ENCODE data around the gene FURIN. TPM values are rescaled to one million over a fixed set of nuclear protein-coding genes. Genes with fewer than 3 reads are reported as not detected.

FURIN gene
- total RNA-seq, 2 donors from 2014 or later: 604 to 721 TPM

DNA sequence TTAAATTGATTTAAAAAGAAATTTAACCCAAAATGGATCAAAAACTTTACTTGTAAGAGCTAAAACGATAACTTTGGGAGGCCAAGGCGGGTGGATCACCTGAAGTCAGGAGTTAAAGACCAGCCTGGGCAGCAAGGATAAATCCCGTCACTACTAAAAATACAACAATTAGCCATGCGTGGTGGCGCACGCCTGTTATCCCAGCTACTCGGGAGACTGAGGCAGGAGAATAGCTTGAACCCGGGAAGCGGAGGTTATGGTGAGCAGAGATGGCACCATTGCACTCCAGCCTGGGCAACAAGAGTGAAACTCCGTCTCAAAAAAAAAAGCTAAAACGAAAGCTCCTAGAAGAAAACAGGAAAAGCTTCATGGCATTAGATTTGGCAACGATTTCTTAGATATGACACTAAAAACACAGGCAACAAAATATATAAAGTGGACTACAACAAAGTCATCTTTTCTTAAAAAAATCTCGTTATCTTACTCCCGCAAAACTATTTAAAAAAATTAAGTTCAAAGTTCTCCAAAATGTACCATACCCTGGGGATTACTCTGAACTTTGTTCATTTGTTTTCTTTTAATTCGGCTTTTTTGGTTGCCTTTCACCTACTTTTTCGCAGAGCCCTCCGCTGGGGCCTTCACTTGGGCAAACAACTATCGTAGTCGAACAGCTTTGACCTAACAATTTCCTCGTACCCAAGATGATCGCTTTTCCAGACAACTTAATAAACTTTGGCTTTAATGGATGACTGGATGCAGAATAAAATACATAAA, 61.0 kb downstream of the FURIN start:
- Mint-ChIP-seq H3K27me3 (ENCODE audit: low read depth) (no peaks in the 10 kb centered on the region), H3K4me1 (ENCODE audit: low read depth) (peaks cover 61% of the 10 kb centered on the region), H3K36me3 (ENCODE audit: insufficient read depth in 2 of 2) (peaks cover 2 to 8% of the 10 kb centered on the region in 2 donors), H3K9me3 (no peaks in the 10 kb centered on the region), H3K27ac (peak overlapping the region; percentile 98), H3K4me3 (peak overlapping the region; percentile 99)
- no peak for DNase-seq
- ATAC-seq (replicated peaks in 1 of 2): no peak

GRCh38 chr15:90930861-90931574, 62.6 kb downstream of the FURIN start:
- Mint-ChIP-seq H3K27ac (peak overlapping the region; percentile 98), H3K4me1 (ENCODE audit: low read depth) (peaks cover 61% of the 10 kb centered on the region), H3K4me3 (peak overlapping the region; percentile 99), H3K9me3 (no peaks in the 10 kb centered on the region), H3K27me3 (ENCODE audit: low read depth) (no peaks in the 10 kb centered on the region), H3K36me3 (ENCODE audit: insufficient read depth in 2 of 2) (peaks cover 2 to 9% of the 10 kb centered on the region in 2 donors)
- peak in 1 of 2 donors; percentile 8 for DNase-seq
- no peak for ATAC-seq (replicated peaks in 1 of 2)

DNA sequence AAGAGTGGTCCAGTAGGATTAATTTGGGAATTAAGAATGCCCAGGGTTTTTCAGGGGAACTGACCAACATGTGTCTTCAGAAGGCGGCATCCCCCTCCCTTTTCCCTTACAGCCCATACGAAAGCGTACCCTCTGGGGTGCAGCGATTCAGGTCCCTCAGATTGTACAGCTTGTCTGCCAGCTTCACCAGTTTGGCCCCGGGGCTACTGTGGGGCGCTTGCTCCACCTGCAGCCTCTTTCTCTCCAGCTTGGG, 63.1 kb downstream of the FURIN start:
- peak overlapping the region; percentile 98 for H3K27ac Mint-ChIP-seq
- H3K4me1 Mint-ChIP-seq (ENCODE audit: low read depth): peaks cover 66% of the 10 kb centered on the region
- no peaks in the 10 kb centered on the region for H3K9me3 Mint-ChIP-seq
- peak overlapping the region; percentile 99 for H3K4me3 Mint-ChIP-seq
- ATAC-seq (replicated peaks in 1 of 2) (no peak), DNase-seq (no peak)
- peaks cover 2 to 14% of the 10 kb centered on the region in 2 donors for H3K36me3 Mint-ChIP-seq (ENCODE audit: insufficient read depth in 2 of 2)
- H3K27me3 Mint-ChIP-seq (ENCODE audit: low read depth): no peaks in the 10 kb centered on the region

DNA sequence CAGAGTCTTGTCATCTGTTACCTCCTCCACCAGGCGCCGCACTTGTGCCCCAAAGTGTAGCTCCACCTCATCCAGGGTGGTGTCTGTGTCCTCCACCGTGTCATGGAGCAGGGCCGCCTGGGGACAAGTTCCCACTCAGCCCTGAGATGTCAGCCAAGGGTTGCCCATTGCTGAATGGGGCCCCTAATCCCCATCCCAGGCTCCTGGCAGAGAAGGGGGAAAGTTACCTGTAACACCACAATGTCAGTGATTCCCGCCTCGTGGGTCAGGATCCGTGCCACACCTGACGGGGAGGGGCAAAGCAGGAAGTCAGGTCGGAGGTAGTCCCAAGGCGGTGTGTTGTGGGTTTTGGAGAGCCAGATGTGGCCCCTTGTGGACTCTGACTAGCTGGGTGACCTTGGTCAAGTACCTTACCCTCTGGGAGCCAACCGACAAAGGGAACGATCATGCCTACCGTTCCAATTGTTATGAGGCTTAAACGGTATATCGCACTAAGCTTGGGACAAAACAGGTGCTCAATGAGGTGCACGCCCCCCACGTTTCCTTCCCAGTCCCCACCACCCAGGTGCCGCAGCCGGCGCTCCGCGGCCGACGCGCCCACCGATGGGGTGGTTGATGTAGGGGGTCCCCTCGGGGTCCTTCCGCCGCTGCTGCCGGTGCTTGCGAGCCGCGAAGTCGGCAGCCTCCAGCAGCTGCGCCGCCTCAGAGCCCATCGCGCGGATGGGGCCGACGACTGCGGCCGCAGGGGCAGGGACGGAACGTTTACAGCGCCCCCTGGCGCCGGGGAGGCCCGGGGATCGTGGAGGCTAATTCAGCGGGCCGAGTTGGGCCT, 63.7 kb downstream of the FURIN start, which contains the start of gene HDDC3:
Gene HDDC3 (minus strand): TSS at position 722 of the 832 bp plus-strand sequence. CDS start 9 bp downstream, at position 713.
- Mint-ChIP-seq H3K9me3 (no peaks in the 10 kb centered on the region), H3K4me1 (ENCODE audit: low read depth) (peaks cover 72% of the 10 kb centered on the region), H3K27me3 (ENCODE audit: low read depth) (no peaks in the 10 kb centered on the region), H3K27ac (peak within 1 kb of the TSS; percentile 98), H3K36me3 (ENCODE audit: insufficient read depth in 2 of 2) (peaks cover 2 to 16% of the 10 kb centered on the region in 2 donors), H3K4me3 (peak within 1 kb of the TSS; percentile 99)
- DNase-seq (peak; percentile 94 to 98), ATAC-seq (replicated peaks in 1 of 2) (peak; percentile 62 to 66)

DNA sequence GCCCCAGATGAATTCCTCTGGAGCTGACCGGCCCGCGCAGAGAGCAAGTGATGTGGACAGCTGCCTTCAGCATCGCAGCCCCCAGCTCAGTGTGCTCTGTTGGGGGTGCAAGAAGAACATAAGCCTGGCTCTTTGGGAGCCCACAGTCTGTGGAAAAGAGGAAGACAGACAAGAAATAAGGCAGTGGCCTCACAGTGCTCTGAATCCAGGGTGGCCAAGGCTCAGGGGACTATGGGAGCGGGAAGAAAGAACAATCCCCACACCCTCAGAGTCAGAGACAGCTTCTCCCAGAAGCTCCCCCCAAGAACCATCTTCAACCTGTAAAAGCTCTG, 64.2 kb downstream of the FURIN start:
- Mint-ChIP-seq H3K4me1 (ENCODE audit: low read depth) (peaks cover 72% of the 10 kb centered on the region), H3K36me3 (ENCODE audit: insufficient read depth in 2 of 2) (peaks cover 2 to 16% of the 10 kb centered on the region in 2 donors), H3K4me3 (peak overlapping the region; percentile 99), H3K9me3 (no peaks in the 10 kb centered on the region), H3K27me3 (ENCODE audit: low read depth) (no peaks in the 10 kb centered on the region), H3K27ac (no peak overlapping the region)
- ATAC-seq (replicated peaks in 1 of 2) (no peak), DNase-seq (no peak)

Other genes starting within 250 kb of the FURIN start
- 100 to 1,000 TPM in 1 of 2 donors, 10 to 100 TPM in 1; 90.9 to 101 TPM for gene BLM, start 151.2 kb upstream of the FURIN start, total RNA-seq
- gene FES, start 15.9 kb downstream of the FURIN start, total RNA-seq: 10 to 100 TPM; 68.3 to 81.5 TPM
- gene MAN2A2, start 34.7 kb downstream of the FURIN start, total RNA-seq: 100 to 1,000 TPM; 159 to 190 TPM
- 10 to 100 TPM; 37.6 to 53.7 TPM for gene HDDC3, start 64.0 kb downstream of the FURIN start, total RNA-seq
- 10 to 100 TPM; 65.9 to 76.8 TPM for gene UNC45A, start 66.7 kb downstream of the FURIN start, total RNA-seq
- gene RCCD1, start 86.3 kb downstream of the FURIN start, total RNA-seq: 10 to 100 TPM; 26.2 to 27.6 TPM
- gene PRC1, start 125.9 kb downstream of the FURIN start, total RNA-seq: 100 to 1,000 TPM; 111 to 115 TPM
- 10 to 100 TPM; 24.4 to 25.5 TPM for gene VPS33B, start 154.0 kb downstream of the FURIN start, total RNA-seq
- under 1 TPM; 0.17 to 0.30 TPM for gene SV2B, start 231.7 kb downstream of the FURIN start, total RNA-seq